GM21737 (cell line): ENCODE data around the gene PARP11.

Experiments
- ATAC-seq: cut with Tn5 transposase; IDR thresholded peaks from one replicate; pipeline ENCODE4 v1.9.1; 2021; ENCODE audit warnings: mild to moderate bottlenecking, moderate library complexity; ENCODE audit not compliant: unreplicated experiment

PARP11 gene

GRCh38 chr12:3827301-3828000 lies 45.7 kb downstream of the PARP11 start:
- ATAC-seq = no peak

- ATAC-seq = no peak
Observed at GRCh38 chr12:3821441-3821840, 51.8 kb downstream of the PARP11 start.

- no peak for ATAC-seq
Observed at GRCh38 chr12:3820122-3820521, 53.1 kb downstream of the PARP11 start.

- ATAC-seq = no peak
Observed at GRCh38 chr12:3816266-3816665, 56.9 kb downstream of the PARP11 start.

- ATAC-seq = no peak
Observed at GRCh38 chr12:3815094-3815766, 58.0 kb downstream of the PARP11 start.

GRCh38 chr12:3810540-3810939 lies 62.7 kb downstream of the PARP11 start:
- no peak for ATAC-seq

GRCh38 chr12:3810016-3810370 lies 63.2 kb downstream of the PARP11 start:
- ATAC-seq = no peak

- ATAC-seq = no peak
Observed at GRCh38 chr12:3809357-3810015, 63.7 kb downstream of the PARP11 start.

GRCh38 chr12:3805077-3805476 lies 68.1 kb downstream of the PARP11 start:
- no peak for ATAC-seq

GRCh38 chr12:3803865-3804472 lies 69.2 kb downstream of the PARP11 start:
- ATAC-seq = no peak

- no peak for ATAC-seq
Observed at GRCh38 chr12:3802721-3803120, 70.5 kb downstream of the PARP11 start.

- ATAC-seq = no peak
Observed at GRCh38 chr12:3797531-3798048, 75.6 kb downstream of the PARP11 start.

- ATAC-seq = no peak
Observed at GRCh38 chr12:3795492-3796133, 77.6 kb downstream of the PARP11 start.

- no peak for ATAC-seq
Observed at GRCh38 chr12:3795066-3795465, 78.1 kb downstream of the PARP11 start.

- ATAC-seq = no peak
Observed at GRCh38 chr12:3792623-3793288, 80.4 kb downstream of the PARP11 start.

GRCh38 chr12:3791256-3791874 lies 81.8 kb downstream of the PARP11 start:
- ATAC-seq = no peak

GRCh38 chr12:3790642-3791041 lies 82.6 kb downstream of the PARP11 start:
- ATAC-seq = no peak

GRCh38 chr12:3789838-3790237 lies 83.4 kb downstream of the PARP11 start:
- ATAC-seq = no peak

GRCh38 chr12:3777206-3777809 lies 95.9 kb downstream of the PARP11 start:
- ATAC-seq = no peak
